Measurements from ENCODE around the gene NFIC. TPM values are rescaled to one million over a fixed set of nuclear protein-coding genes. Genes with fewer than 3 reads are reported as not detected.

NFIC gene
- total and polyA plus RNA-seq, 3 donors from 2014 or later = 56.5 to 127 (median 113) TPM

- whole genome bisulfite sequencing, 2 donors = 40 to 52% methylated on average over 9 of the region's 9 CpGs
- intact Hi-C loops (cut with DNase I; ENCODE audit: low total_unique reads) = loop anchor here (10.0 kb wide), 1 partner anchor 62 kb away; no protein-coding TSS in a partner anchor
- no peaks in the 10 kb centered on the region for H3K36me3 ChIP-seq (ENCODE audit: low read depth, missing control alignments)
- H3K27ac ChIP-seq = peak overlapping the region in 1 of 2 donors; percentile 97
- no peak for DNase-seq
- TF ChIP-seq POLR2A (IDR thresholded peaks at IDR 0.05) (no peak), CTCF (IDR thresholded peaks at IDR 0.05) (no peak)
- H3K9me3 ChIP-seq = no peaks in the 10 kb centered on the region
- no peaks in the 10 kb centered on the region for H3K27me3 ChIP-seq
- peaks cover 34% of the 10 kb centered on the region for H3K4me1 ChIP-seq
- no peak overlapping the region for H3K4me3 ChIP-seq
Measured at GRCh38 chr19:3362217-3362906, 4.0 kb upstream of the NFIC start.

- Histone ChIP-seq H3K4me3 (no peak overlapping the region), H3K27ac (no peak overlapping the region), H3K27me3 (no peaks in the 10 kb centered on the region), H3K4me1 (peaks cover 40% of the 10 kb centered on the region), H3K36me3 (ENCODE audit: low read depth, missing control alignments) (no peaks in the 10 kb centered on the region), H3K9me3 (no peaks in the 10 kb centered on the region)
- TF ChIP-seq CTCF (IDR thresholded peaks at IDR 0.05) = no peak
- DNase-seq = no peak
- 60 to 71% methylated on average over 14 to 16 of the region's 16 CpGs for WGBS, 2 donors
- intact Hi-C loops (cut with DNase I; ENCODE audit: low total_unique reads) = loop anchor here (10.0 kb wide), 1 partner anchor 61 kb away; no protein-coding TSS in a partner anchor
Measured at GRCh38 chr19:3363841-3364500, 2.4 kb upstream of the NFIC start.

- no peak for TF ChIP-seq CTCF (IDR thresholded peaks at IDR 0.05)
- TF ChIP-seq POLR2A (IDR thresholded peaks at IDR 0.05) = no peak
- no peak for DNase-seq
- Histone ChIP-seq H3K36me3 (ENCODE audit: low read depth, missing control alignments) (no peaks in the 10 kb centered on the region), H3K27ac (peak overlapping the region in 1 of 2 donors; percentile 99), H3K4me3 (no peak overlapping the region), H3K9me3 (no peaks in the 10 kb centered on the region), H3K27me3 (no peaks in the 10 kb centered on the region), H3K4me1 (peaks cover 41% of the 10 kb centered on the region)
- WGBS, 2 donors = 65 to 68% methylated on average over 4 of the region's 4 CpGs
- intact Hi-C loops (cut with DNase I; ENCODE audit: low total_unique reads) = loop anchor here (10.0 kb wide), 1 partner anchor 60 kb away; no protein-coding TSS in a partner anchor
Measured at GRCh38 chr19:3364501-3364858, 1.9 kb upstream of the NFIC start.

- Histone ChIP-seq H3K9me3 (no peaks in the 10 kb centered on the region), H3K36me3 (ENCODE audit: low read depth, missing control alignments) (no peaks in the 10 kb centered on the region), H3K27me3 (no peaks in the 10 kb centered on the region), H3K4me1 (peaks cover 47% of the 10 kb centered on the region), H3K4me3 (peak overlapping the region; percentile 87 to 96), H3K27ac (peak overlapping the region; percentile 97 to 99)
- TF ChIP-seq CTCF (IDR thresholded peaks at IDR 0.05) = no peak
- no peak for TF ChIP-seq POLR2A (IDR thresholded peaks at IDR 0.05)
- WGBS, 2 donors = 20 to 53% methylated on average over 4 to 9 of the region's 9 CpGs
- intact Hi-C loops (cut with DNase I; ENCODE audit: low total_unique reads) = loop anchor here (10.0 kb wide), 1 partner anchor 60 kb away; no protein-coding TSS in a partner anchor
- DNase-seq = peak; percentile 71
Measured at GRCh38 chr19:3365093-3365835, 1.1 kb upstream of the NFIC start.
